Type B pancreatic cell (in vitro differentiated cells): ENCODE data around the gene U2SURP. TPM values are rescaled to one million over a fixed set of nuclear protein-coding genes. Genes with fewer than 3 reads are reported as not detected.

Experiments used
- DNase-seq: peaks from one replicate; pipeline ENCODE4 v3.0.0; 2021; ENCODE audit warnings: mixed read lengths; ENCODE audit not compliant: unreplicated experiment; ENCODE audit errors: extremely low spot score
- H3K27ac Mint-ChIP-seq: 2 replicates; pipeline ENCODE4 v1.8.0; 2021; ENCODE audit warnings: mild to moderate bottlenecking, mixed read lengths
- H3K27me3 Mint-ChIP-seq: 2 replicates; pipeline ENCODE4 v1.8.0; 2021; ENCODE audit warnings: mixed read lengths
- H3K36me3 Mint-ChIP-seq: 2 replicates; pipeline ENCODE4 v1.8.0; 2021; ENCODE audit warnings: mixed read lengths
- H3K4me1 Mint-ChIP-seq: one replicate; pipeline ENCODE4 v1.8.0; 2021; ENCODE audit warnings: mixed read lengths; ENCODE audit not compliant: unreplicated experiment
- H3K4me3 Mint-ChIP-seq: 2 replicates; pipeline ENCODE4 v1.8.0; 2021; ENCODE audit warnings: mild to moderate bottlenecking, mixed read lengths
- H3K9me3 Mint-ChIP-seq: 2 replicates; pipeline ENCODE4 v1.8.0; 2021; ENCODE audit warnings: mixed read lengths
- total RNA-seq: library from RNA; stranded (reverse); gene quantifications from 2 replicates; pipeline ENCODE4 v1.2.1, GENCODE V29; 2021; ENCODE audit warnings: low replicate concordance
- TF ChIP-seq, protein P1 (sequence below): fragments of 200-600 bp; sonication (generic); conservative IDR thresholded peaks from 2 replicates; pipeline ENCODE4 v1.5.0; 2021; ENCODE audit warnings: antibody characterized with exemption, mild to moderate bottlenecking

The U2SURP gene
- total RNA-seq, 1 donor from 2014 or later, result 129 TPM

GRCh38 chr3:142963516-142964448 lies 37.6 kb upstream of the U2SURP start, which contains the start of gene PAQR9:
TSS of gene PAQR9 (minus strand) at chr3:142963674. CDS start at chr3:142963336, 338 bp downstream.
- peaks cover 67% of the 10 kb centered on the region for H3K27me3 Mint-ChIP-seq

GRCh38 chr3:142965581-142965980 lies 35.8 kb upstream of the U2SURP start:
- H3K4me1 Mint-ChIP-seq, result peaks cover 4% of the 10 kb centered on the region
- peaks cover 63% of the 10 kb centered on the region for H3K27me3 Mint-ChIP-seq
- no peaks in the 10 kb centered on the region for H3K9me3 Mint-ChIP-seq
- H3K4me3 Mint-ChIP-seq, result no peak overlapping the region
- H3K36me3 Mint-ChIP-seq, result peaks cover 4% of the 10 kb centered on the region
- TF ChIP-seq, protein P1, sequence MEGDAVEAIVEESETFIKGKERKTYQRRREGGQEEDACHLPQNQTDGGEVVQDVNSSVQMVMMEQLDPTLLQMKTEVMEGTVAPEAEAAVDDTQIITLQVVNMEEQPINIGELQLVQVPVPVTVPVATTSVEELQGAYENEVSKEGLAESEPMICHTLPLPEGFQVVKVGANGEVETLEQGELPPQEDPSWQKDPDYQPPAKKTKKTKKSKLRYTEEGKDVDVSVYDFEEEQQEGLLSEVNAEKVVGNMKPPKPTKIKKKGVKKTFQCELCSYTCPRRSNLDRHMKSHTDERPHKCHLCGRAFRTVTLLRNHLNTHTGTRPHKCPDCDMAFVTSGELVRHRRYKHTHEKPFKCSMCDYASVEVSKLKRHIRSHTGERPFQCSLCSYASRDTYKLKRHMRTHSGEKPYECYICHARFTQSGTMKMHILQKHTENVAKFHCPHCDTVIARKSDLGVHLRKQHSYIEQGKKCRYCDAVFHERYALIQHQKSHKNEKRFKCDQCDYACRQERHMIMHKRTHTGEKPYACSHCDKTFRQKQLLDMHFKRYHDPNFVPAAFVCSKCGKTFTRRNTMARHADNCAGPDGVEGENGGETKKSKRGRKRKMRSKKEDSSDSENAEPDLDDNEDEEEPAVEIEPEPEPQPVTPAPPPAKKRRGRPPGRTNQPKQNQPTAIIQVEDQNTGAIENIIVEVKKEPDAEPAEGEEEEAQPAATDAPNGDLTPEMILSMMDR, result no peak
- no peak overlapping the region for H3K27ac Mint-ChIP-seq
- no peak for DNase-seq

More at GRCh38 chr3:142963516-142964448, 37.6 kb upstream of the U2SURP start, which contains the start of gene PAQR9:
- Mint-ChIP-seq H3K9me3 (no peaks in the 10 kb centered on the region), H3K27ac (peak within 1 kb of the TSS; percentile 81), H3K36me3 (peaks cover 4% of the 10 kb centered on the region), H3K4me3 (peak within 1 kb of the TSS; percentile 94), H3K4me1 (peaks cover 4% of the 10 kb centered on the region)
- peak; percentile 80 for DNase-seq
- TF ChIP-seq, protein P1, result no peak

DNA sequence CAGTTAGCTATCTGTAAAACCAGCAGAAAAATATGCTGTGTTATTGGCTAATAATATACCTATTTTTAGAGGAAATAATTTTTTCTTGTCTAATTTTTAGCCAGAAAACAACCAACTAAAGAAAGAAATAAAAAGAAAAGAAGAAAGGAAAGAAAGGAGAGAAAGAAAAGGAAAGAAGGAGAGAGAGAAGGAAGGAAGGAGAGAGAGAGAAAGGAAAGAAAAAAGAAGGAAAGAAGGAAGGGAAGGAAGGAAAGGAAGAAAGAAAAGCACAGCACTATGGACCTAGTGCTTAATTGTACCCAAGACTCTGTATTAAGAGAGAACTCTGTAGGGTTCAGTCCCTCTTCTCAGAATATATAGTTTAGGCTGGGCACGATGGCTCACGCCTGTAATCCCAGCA lies 34.6 kb upstream of the U2SURP start:
- H3K4me1 Mint-ChIP-seq, result peaks cover 4% of the 10 kb centered on the region
- no peak for DNase-seq
- H3K36me3 Mint-ChIP-seq, result peaks cover 4% of the 10 kb centered on the region
- no peaks in the 10 kb centered on the region for H3K9me3 Mint-ChIP-seq
- no peak overlapping the region for H3K4me3 Mint-ChIP-seq
- TF ChIP-seq, protein P1, result no peak
- H3K27ac Mint-ChIP-seq, result no peak overlapping the region
- peaks cover 56% of the 10 kb centered on the region for H3K27me3 Mint-ChIP-seq

- H3K9me3 Mint-ChIP-seq, result no peaks in the 10 kb centered on the region
- no peak overlapping the region for H3K4me3 Mint-ChIP-seq
- no peaks in the 10 kb centered on the region for H3K4me1 Mint-ChIP-seq
- H3K27ac Mint-ChIP-seq, result no peak overlapping the region
- DNase-seq, result no peak
- peaks cover 50% of the 10 kb centered on the region for H3K27me3 Mint-ChIP-seq
- peaks cover 4% of the 10 kb centered on the region for H3K36me3 Mint-ChIP-seq
- TF ChIP-seq, protein P1, result no peak
These were observed 32.9 kb upstream of the U2SURP start for GRCh38 chr3:142968319-142969025.

DNA sequence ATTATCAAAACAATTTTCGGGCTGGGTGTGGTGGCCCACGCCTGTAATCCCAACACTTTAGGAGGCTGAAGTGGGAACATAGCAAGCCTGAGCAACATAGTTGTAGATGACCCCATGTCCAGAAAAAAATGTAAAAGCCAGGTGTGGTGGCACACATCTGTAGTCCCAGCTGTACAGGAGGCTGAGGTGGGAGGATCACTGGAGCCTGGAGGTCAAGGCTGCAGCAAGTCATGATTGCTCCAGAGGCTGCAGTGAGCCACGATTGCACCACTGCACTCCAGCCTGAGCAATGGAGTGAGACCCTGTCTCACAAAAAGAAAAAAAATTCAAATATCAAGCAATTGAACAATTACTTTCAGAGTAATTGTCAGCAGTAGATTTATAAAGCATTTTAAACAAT lies 29.9 kb upstream of the U2SURP start:
- Mint-ChIP-seq H3K36me3 (no peaks in the 10 kb centered on the region), H3K27ac (no peak overlapping the region), H3K27me3 (peaks cover 32% of the 10 kb centered on the region), H3K4me3 (no peak overlapping the region), H3K4me1 (peaks cover 1% of the 10 kb centered on the region), H3K9me3 (no peaks in the 10 kb centered on the region)
- no peak for DNase-seq
- TF ChIP-seq, protein P1, result no peak
